GM12878 (cell line): ENCODE data around the gene SCD5. TPM values are rescaled to one million over a fixed set of nuclear protein-coding genes. Genes with fewer than 3 reads are reported as not detected.

ENCODE experiments used
- ATAC-seq: fragments of 200-7000 bp; cut with Tn5 transposase; 3 replicates; pipeline ENCODE4 v1.9.1; 2020; ENCODE audit warnings: mild to moderate bottlenecking, moderate library complexity
- BruUV-seq: library from RNA; stranded (reverse); fragments of 400-500 nt; replicated peaks from 2 replicates; lab custom pipeline; 2021; lab: Mats Ljungman, UMichigan
- CTCF ChIA-PET: fragments of 300-600 bp; sonication (Branson Sonifier 250); formaldehyde crosslinking; extraction: SDS; loops from one replicate; lab custom pipeline; 2021; ENCODE audit warnings: inconsistent platforms; lab: Yijun Ruan, JAX
- POLR2A ChIA-PET: fragments of 350-600 bp; formaldehyde crosslinking; extraction: SDS; loops from one replicate; lab custom pipeline; 2021; ENCODE audit warnings: inconsistent platforms; lab: Charles Lee
- RAD21 ChIA-PET: fragments of 300-600 bp; sonication (Branson Sonifier 250); formaldehyde crosslinking; loops from one replicate; lab custom pipeline; 2023; ENCODE audit warnings: antibody characterized with exemption; ENCODE audit not compliant: unreplicated experiment; lab: Charles Lee
- SMC1A ChIA-PET: fragments of 300-600 bp; sonication (Branson Sonifier 250); formaldehyde crosslinking; loops from one replicate; lab custom pipeline; 2023; ENCODE audit not compliant: unreplicated experiment, uncharacterized antibody; lab: Charles Lee
- DNase-seq: peaks from one replicate; pipeline ENCODE4 v3.0.0-alpha.2; 2011; ENCODE audit warnings: low read depth, low spot score
- FAIRE-seq: peaks from 3 replicates; lab custom pipeline; 2011; peaks lifted over from hg19 to GRCh38; lab: Jason Lieb, UNC
- H2AFZ ChIP-seq: 2 replicates; pipeline ENCODE4 v1.6.0; 2011; ENCODE audit warnings: low read depth, low read length, control low read depth; ENCODE audit not compliant: control insufficient read depth
- H3K27ac ChIP-seq: 2 replicates; pipeline ENCODE4 v1.5.1; 2011; ENCODE audit warnings: control low read depth; ENCODE audit not compliant: control insufficient read depth, insufficient read depth
- H3K27me3 ChIP-seq, 2 experiments: replicated peaks in 1 of 2; 2 replicates each; pipeline versions ENCODE4 v1.6.0 to v1.6.1; 2011; ENCODE audit warnings: low read length in 1 of 2; ENCODE audit not compliant: control insufficient read depth in 2 of 2, insufficient read depth in 2 of 2
- H3K36me3 ChIP-seq, 2 experiments: 2 replicates each; pipeline ENCODE4 v1.5.1; 2011; ENCODE audit warnings: low read length in 1 of 2; ENCODE audit not compliant: control insufficient read depth in 2 of 2, insufficient read depth in 2 of 2
- H3K4me1 ChIP-seq: 2 replicates; pipeline ENCODE4 v1.6.1; 2011; ENCODE audit warnings: mild to moderate bottlenecking, low read length, moderate library complexity, mixed read lengths; ENCODE audit not compliant: control insufficient read depth, insufficient read depth
- H3K4me2 ChIP-seq: 2 replicates; pipeline ENCODE4 v1.6.0; 2011; ENCODE audit warnings: control low read depth; ENCODE audit not compliant: control insufficient read depth, insufficient read depth
- H3K4me3 ChIP-seq: fragments of 200-600 bp; sonication (generic); 2 replicates; pipeline ENCODE4 v1.5.1; 2016
- H3K79me2 ChIP-seq: 2 replicates; pipeline ENCODE4 v1.6.0; 2011; ENCODE audit warnings: low read length; ENCODE audit not compliant: control insufficient read depth, insufficient read depth
- H3K9ac ChIP-seq: 2 replicates; pipeline ENCODE4 v1.8.0; 2011; ENCODE audit warnings: low read length, control low read depth, mixed read lengths; ENCODE audit not compliant: control insufficient read depth, insufficient read depth
- H3K9me3 ChIP-seq: replicated peaks from 3 replicates; pipeline ENCODE4 v1.5.1; 2011; ENCODE audit warnings: mild to moderate bottlenecking, low read length; ENCODE audit not compliant: control insufficient read depth, insufficient read depth
- H4K20me1 ChIP-seq: 2 replicates; pipeline ENCODE4 v1.6.0; 2011; ENCODE audit not compliant: control insufficient read depth, insufficient read depth
- BRCA1 ChIP-seq: IDR thresholded peaks from 2 replicates; pipeline ENCODE4 v1.6.1; 2011; ENCODE audit warnings: low read depth, low read length, improper control_type of control experiment
- CREB1 ChIP-seq: IDR thresholded peaks from 2 replicates; pipeline ENCODE4 v1.6.1; 2012; ENCODE audit warnings: low read depth, mild to moderate bottlenecking, inconsistent platforms
- EGR1 ChIP-seq, 2 experiments: IDR thresholded peaks; 1 replicate in 1 of 2; 2 replicates in 1 of 2; pipeline ENCODE4 v1.6.1; 2011 to 2012; ENCODE audit warnings: low read depth in 2 of 2, low read length in 2 of 2, borderline replicate concordance in 1 of 2, mild to moderate bottlenecking in 1 of 2, moderate library complexity in 1 of 2
- PAX8 ChIP-seq: fragments of 450-650 bp; IDR thresholded peaks from 2 replicates; pipeline ENCODE4 v1.6.1; 2017; ENCODE audit warnings: mild to moderate bottlenecking, moderate library complexity
- RB1 ChIP-seq: fragments of 450-650 bp; formaldehyde crosslinking; IDR thresholded peaks from 2 replicates; pipeline ENCODE4 v1.6.1; 2017; ENCODE audit warnings: mild to moderate bottlenecking, borderline replicate concordance
- RCOR1 ChIP-seq: conservative IDR thresholded peaks from 2 replicates; pipeline ENCODE4 v1.6.1; 2012; ENCODE audit warnings: low read depth, low read length, improper control_type of control experiment
- WGBS: methylation state at CpG from one replicate; pipeline ENCODE4 v1.1.6; 2016; ENCODE audit warnings: low lambda C conversion rate; ENCODE audit not compliant: insufficient replicate concordance, insufficient coverage; ENCODE audit errors: missing lambda C conversion rate; 5-methylcytosine and 5-hydroxymethylcytosine counted together
- in situ Hi-C: fragments of 300-500 bp; cut with MboI; formaldehyde crosslinking; loops from 9 replicates; pipeline ENCODE4 v1.14.3; 2018; ENCODE audit warnings: mixed read lengths
- intact Hi-C: fragments of 100-400 bp; cut with micrococcal nuclease; formaldehyde crosslinking; loops from one replicate; pipeline ENCODE4 v1.14.2; 2022; ENCODE audit not compliant: unreplicated experiment
- polyA plus RNA-seq, 11 experiments: library from polyadenylated mRNA; depleted of rRNA in 4 of 11; unstranded in 6 of 11; stranded (reverse) in 5 of 11; fragments of >200 nt; fragmentation: Nextera tagmentation in 4 of 11; fragmentation: Illumina TruSeq in 1 of 11; extraction: Ambion mirVana in 4 of 11; extraction: Trizol in 1 of 11; gene quantifications; 1 replicate in 1 of 11; 2 replicates in 10 of 11; pipeline versions ENCODE4 v1.2.1 to v1.2.3, GENCODE V29; 2011 to 2016; ENCODE audit warnings: inconsistent platforms in 2 of 11, missing spikeins in 2 of 11, low read depth in 1 of 11
- total RNA-seq, 4 experiments: library from RNA; depleted of rRNA in 3 of 4; stranded (reverse); fragments of >200 nt in 3 of 4; fragmentation: Illumina TruSeq in 1 of 4; extraction: Trizol in 1 of 4; gene quantifications; 2 replicates each; pipeline versions ENCODE4 v1.2.1 to v1.2.3, GENCODE V29; 2013 to 2021
- TF ChIP-seq, protein P1 (sequence below): fragments of 450-650 bp; IDR thresholded peaks from 2 replicates; pipeline ENCODE4 v1.6.1; 2016; ENCODE audit warnings: mild to moderate bottlenecking
- TF ChIP-seq, protein P2 (sequence below): IDR thresholded peaks from 2 replicates; pipeline ENCODE4 v1.6.1; 2012; ENCODE audit warnings: low read depth, low read length, improper control_type of control experiment

Gene SCD5
- total and polyA plus RNA-seq, 10 of the 15 experiments (the other 5 are each of a cell fraction or from before 2014, with no cell fraction given) = 2.4 to 15.0 (median 4.2) TPM

DNA sequence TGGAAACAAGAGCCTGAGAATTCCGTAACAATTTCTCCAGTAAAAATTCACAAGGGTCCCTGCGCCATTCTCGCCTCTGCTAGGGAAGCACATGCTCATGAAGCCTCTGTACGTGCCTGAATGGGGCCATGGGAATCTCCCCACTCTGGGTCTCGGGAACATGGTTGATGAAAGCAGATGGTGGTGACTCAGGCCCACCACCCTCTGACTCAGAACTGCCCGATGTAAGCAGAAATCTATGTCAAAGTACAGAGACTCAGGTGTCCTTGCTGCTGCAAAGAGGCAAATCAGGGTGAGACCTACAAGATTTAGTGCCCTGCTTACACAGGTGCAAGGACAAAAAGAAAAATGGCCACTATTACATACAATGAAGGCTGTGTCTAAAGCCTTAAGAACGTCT is 65.0 kb downstream of the SCD5 start:
- no peak for DNase-seq
- SMC1A ChIA-PET = no interaction called here
- no peak overlapping the region for H3K27ac ChIP-seq
- TF ChIP-seq, protein P1, sequence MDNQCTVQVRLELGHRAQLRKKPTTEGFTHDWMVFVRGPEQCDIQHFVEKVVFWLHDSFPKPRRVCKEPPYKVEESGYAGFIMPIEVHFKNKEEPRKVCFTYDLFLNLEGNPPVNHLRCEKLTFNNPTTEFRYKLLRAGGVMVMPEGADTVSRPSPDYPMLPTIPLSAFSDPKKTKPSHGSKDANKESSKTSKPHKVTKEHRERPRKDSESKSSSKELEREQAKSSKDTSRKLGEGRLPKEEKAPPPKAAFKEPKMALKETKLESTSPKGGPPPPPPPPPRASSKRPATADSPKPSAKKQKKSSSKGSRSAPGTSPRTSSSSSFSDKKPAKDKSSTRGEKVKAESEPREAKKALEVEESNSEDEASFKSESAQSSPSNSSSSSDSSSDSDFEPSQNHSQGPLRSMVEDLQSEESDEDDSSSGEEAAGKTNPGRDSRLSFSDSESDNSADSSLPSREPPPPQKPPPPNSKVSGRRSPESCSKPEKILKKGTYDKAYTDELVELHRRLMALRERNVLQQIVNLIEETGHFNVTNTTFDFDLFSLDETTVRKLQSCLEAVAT = no peak
- TF ChIP-seq CREB1 (no peak), PAX8 (no peak), BRCA1 (no peak), EGR1 (IDR thresholded peaks at IDR 0.05; ENCODE audit: borderline replicate concordance in 1 of 2, low read depth in 2 of 2, low read length in 2 of 2) (no peak), RB1 (no peak), RCOR1 (no peak)
- TF ChIP-seq, protein P2, sequence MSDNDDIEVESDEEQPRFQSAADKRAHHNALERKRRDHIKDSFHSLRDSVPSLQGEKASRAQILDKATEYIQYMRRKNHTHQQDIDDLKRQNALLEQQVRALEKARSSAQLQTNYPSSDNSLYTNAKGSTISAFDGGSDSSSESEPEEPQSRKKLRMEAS = no peak
- H3K36me3 ChIP-seq = no peaks in the 10 kb centered on the region
- no peak overlapping the region for H3K9ac ChIP-seq
- POLR2A ChIA-PET = interaction anchor here (0.6 kb wide), 1 partner anchor 643 kb away, joined by 5 read pairs; no protein-coding TSS in a partner anchor
- FAIRE-seq = no peak
- intact Hi-C loops (no loop called here), in situ Hi-C loops (no loop called here)
- H3K9me3 ChIP-seq = no peaks in the 10 kb centered on the region
- no peak for ATAC-seq
- H3K4me2 ChIP-seq = no peak overlapping the region
- BruUV-seq = no TSS peak
- no peaks in the 10 kb centered on the region for H4K20me1 ChIP-seq
- CTCF ChIA-PET = interaction anchor here (0.8 to 0.9 kb wide), 2 partner anchors 9 to 262 kb away, joined by 3 read pairs; no protein-coding TSS in a partner anchor
- no peak overlapping the region for H3K4me3 ChIP-seq
- no peaks in the 10 kb centered on the region for H3K79me2 ChIP-seq
- 31% methylated on average over 7 of the region's 7 CpGs for WGBS
- H2AFZ ChIP-seq = no peak overlapping the region; the same call in 1 of the 2 replicates
- H3K4me1 ChIP-seq = no peaks in the 10 kb centered on the region
- RAD21 ChIA-PET = interaction anchor here (0.8 kb wide), 1 partner anchor 272 kb away, joined by 3 read pairs; no protein-coding TSS in a partner anchor
- H3K27me3 ChIP-seq = no peaks in the 10 kb centered on the region
